ENCODE measurements around the gene SPOCK1. TPM values are rescaled to one million over a fixed set of nuclear protein-coding genes. Genes with fewer than 3 reads are reported as not detected.

Gene SPOCK1
- total and polyA plus RNA-seq, 2 of the 4 experiments (the other 2 are of a cell fraction): 5.0 to 20.3 TPM

DNA sequence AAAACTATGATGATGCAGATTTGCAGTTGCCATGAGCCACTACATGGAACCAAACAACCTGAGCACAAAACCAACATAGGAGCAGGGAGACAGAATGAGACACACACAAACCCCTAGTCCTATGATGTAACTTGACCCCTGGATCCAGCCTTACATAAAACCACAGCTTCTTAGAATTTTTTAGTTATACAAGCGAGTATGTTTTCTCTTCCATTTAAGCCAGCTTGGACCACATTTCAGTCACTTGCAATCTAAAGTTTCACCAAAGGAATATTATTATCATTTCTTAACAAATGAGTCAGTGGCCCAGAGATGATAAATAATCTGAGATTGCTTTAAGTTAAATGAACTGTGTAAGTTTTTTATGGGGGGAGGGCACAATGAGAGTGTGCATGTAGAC lies 6.8 kb downstream of the SPOCK1 start:
- Histone ChIP-seq H4K91ac (ENCODE audit: insufficient read depth, low read depth, low read length) (no peak overlapping the region), H4K5ac (ENCODE audit: low read depth, low read length) (no peak overlapping the region), H3K4ac (ENCODE audit: low read depth, low read length) (no peak overlapping the region), H3K36me3 (ENCODE audit: control insufficient read depth, insufficient read depth, low read length) (no peaks in the 10 kb centered on the region), H3K9ac (ENCODE audit: low read depth, low read length) (no peak overlapping the region), H3K9me3 (ENCODE audit: control insufficient read depth, insufficient read depth, low read length) (no peaks in the 10 kb centered on the region), H3K56ac (ENCODE audit: extremely low read depth, insufficient read depth, low read length) (no peak overlapping the region), H2BK20ac (ENCODE audit: low read depth, low read length) (no peak overlapping the region), H2BK5ac (ENCODE audit: low read depth, low read length, poor library complexity, severe bottlenecking) (no peak overlapping the region), H3K14ac (replicated peaks; ENCODE audit: low read depth, low read length) (no peak overlapping the region), H3K9me1 (ENCODE audit: insufficient read depth, low read length) (no peaks in the 10 kb centered on the region; the same call in 1 of the 2 replicates), H3K27ac (ENCODE audit: insufficient read depth, low read length) (peak overlapping the region; percentile 73; the same call in 1 of the 2 replicates), H4K20me1 (ENCODE audit: insufficient read depth, low read length) (no peaks in the 10 kb centered on the region), H2AK5ac (ENCODE audit: low read depth, low read length) (no peak overlapping the region), H2AFZ (replicated peaks; ENCODE audit: low read length, poor library complexity) (no peak overlapping the region), H2BK15ac (ENCODE audit: low read depth, low read length) (no peak overlapping the region), H3K23ac (ENCODE audit: low read depth, low read length) (no peak overlapping the region), H2AK9ac (replicated peaks; ENCODE audit: low read depth, low read length, poor library complexity) (no peak overlapping the region), H3K18ac (ENCODE audit: low read depth, low read length) (no peak overlapping the region), H2BK120ac (ENCODE audit: low read depth, low read length) (no peak overlapping the region), H4K8ac (ENCODE audit: low read depth in 2 of 2, low read length in 2 of 2) (no peak overlapping the region), H3K4me2 (ENCODE audit: low read depth, low read length) (no peak overlapping the region), H3K4me1 (ENCODE audit: control insufficient read depth, insufficient read depth, low read length) (peaks cover 3% of the 10 kb centered on the region; the same call in 1 of the 2 replicates), H3K27me3 (ENCODE audit: control insufficient read depth, insufficient read depth, low read length) (no peaks in the 10 kb centered on the region; the same call in 1 of the 2 replicates), H3K79me1 (ENCODE audit: low read depth in 1 of 2, low read length in 2 of 2) (no peaks in the 10 kb centered on the region), H3K4me3 (ENCODE audit: insufficient read depth, low read depth, low read length) (no peak overlapping the region)
- no TSS peak for BruUV-seq (replicated peaks)
- intact Hi-C loops (cut with micrococcal nuclease) (no loop called here), in situ Hi-C loops (cut with MboI; ENCODE audit: low sequenced_read_pairs) (loop anchor here (10.0 kb wide), 1 partner anchor 1248 kb away; no protein-coding TSS in a partner anchor), dilution Hi-C loops (cut with HindIII; ENCODE audit: low sequenced_read_pairs, unreplicated experiment) (no loop called here)
- ChIA-PET CTCF (interaction anchor here (1.3 kb wide), 1 partner anchor 149 kb away, joined by 3 read pairs; no protein-coding TSS in a partner anchor), POLR2A (ENCODE audit: unreplicated experiment) (no interaction called here)
- DNase-seq (peak; percentile 77), ATAC-seq (ENCODE audit: low read depth) (peak; percentile 37)
- TF ChIP-seq CEBPB (IDR thresholded peaks at IDR 0.05; ENCODE audit: low read depth, low read length): peak; percentile 57; the same call in 1 of the 2 replicates
- TF ChIP-seq RFX5 (IDR thresholded peaks at IDR 0.05; ENCODE audit: low read depth, low read length): peak; percentile 39; the same call in 1 of the 2 replicates
- no peak for TF ChIP-seq BHLHE40 (IDR thresholded peaks at IDR 0.05; ENCODE audit: low read depth, low read length)
- no peak for TF ChIP-seq POLR2A (IDR thresholded peaks at IDR 0.05; ENCODE audit: low read depth, low read length)
- TF ChIP-seq RCOR1 (IDR thresholded peaks at IDR 0.05; ENCODE audit: insufficient replicate concordance, low read length): peak; percentile 0
- TF ChIP-seq USF2 (IDR thresholded peaks at IDR 0.05; ENCODE audit: low read depth, low read length): no peak
- TF ChIP-seq RAD21 (IDR thresholded peaks at IDR 0.05; ENCODE audit: low read length): no peak
- TF ChIP-seq NFE2L2 (IDR thresholded peaks at IDR 0.05; ENCODE audit: low read depth, low read length): no peak
- WGBS, 2 experiments (ENCODE audit: extremely low coverage in 2 of 2, insufficient read length in 1 of 2): no CpG with 5 or more reads among the region's 1 CpG

Data from IMR-90 (cell line).